Uterus (tissue), 4 donors: ENCODE results near the gene HM13. TPM values are rescaled to one million over a fixed set of nuclear protein-coding genes. Genes with fewer than 3 reads are reported as not detected.
A peak's percentile ranks its signal among the peaks of the same experiment; 100 is the strongest.

Source experiments
- DNase-seq, 2 donors: peaks; one replicate each; pipeline ENCODE4 v3.0.0-alpha.2; 2019 to 2020
- H3K27ac ChIP-seq, 2 donors: fragments of 200-600 bp; sonication (generic); 1 replicate in 1 of 2; 2 replicates in 1 of 2; pipeline ENCODE4 v1.5.1; 2016 to 2018
- H3K27me3 ChIP-seq, 2 donors: fragments of 200-600 bp; sonication (generic); one replicate each; pipeline ENCODE4 v1.5.1; 2018 to 2019; ENCODE audit warnings: control low read depth in 1 of 2
- H3K36me3 ChIP-seq, 2 donors: fragments of 200-600 bp; sonication (generic); one replicate each; pipeline ENCODE4 v1.5.1; 2019; ENCODE audit warnings: control low read depth in 1 of 2
- H3K4me1 ChIP-seq, 2 donors: fragments of 200-600 bp; sonication (generic); one replicate each; pipeline ENCODE4 v1.5.1; 2018 to 2019; ENCODE audit warnings: control low read depth in 1 of 2
- H3K4me3 ChIP-seq, 2 donors: fragments of 200-600 bp; sonication (generic); 1 replicate in 1 of 2; 2 replicates in 1 of 2; pipeline ENCODE4 v1.5.1; 2018 to 2019; ENCODE audit warnings: mild to moderate bottlenecking in 1 of 2
- H3K9me3 ChIP-seq, 2 donors: fragments of 200-600 bp; sonication (generic); one replicate each; pipeline ENCODE4 v1.5.1; 2019; ENCODE audit warnings: control low read depth in 1 of 2
- POLR2A ChIP-seq, 2 donors: fragments of 450-650 bp; IDR thresholded peaks; one replicate each; pipeline ENCODE4 v1.6.1; 2016; ENCODE audit warnings: antibody characterized with exemption in 2 of 2, mild to moderate bottlenecking in 1 of 2, moderate library complexity in 1 of 2
- intact Hi-C: fragments of 100-400 bp; cut with DNase I; formaldehyde crosslinking; loops from one replicate; pipeline ENCODE4 v1.15.1; 2023; ENCODE audit warnings: low total_unique reads
- total RNA-seq, 4 donors: library from RNA; depleted of rRNA in 3 of 4; stranded (reverse); fragments of >200 nt in 3 of 4; gene quantifications; one replicate each; pipeline versions ENCODE4 v1.1.0 to v1.2.4, GENCODE V29; 2014 to 2023
- TF ChIP-seq, protein P1 (sequence below), 4 experiments: fragments of 200-600 bp in 2 of 4; fragments of 450-650 bp in 2 of 4; sonication (generic) in 2 of 4; IDR thresholded peaks; one replicate each; pipeline ENCODE4 v1.5.1; 2016 to 2019; ENCODE audit warnings: antibody characterized with exemption in 4 of 4, mild to moderate bottlenecking in 2 of 4, moderate library complexity in 1 of 4
- donor health status: DM: yes; HTN: yes; CAD: no.

HM13 gene
- total RNA-seq, 4 donors from 2014 or later, result 40.7 to 147 (median 56.0) TPM

DNA sequence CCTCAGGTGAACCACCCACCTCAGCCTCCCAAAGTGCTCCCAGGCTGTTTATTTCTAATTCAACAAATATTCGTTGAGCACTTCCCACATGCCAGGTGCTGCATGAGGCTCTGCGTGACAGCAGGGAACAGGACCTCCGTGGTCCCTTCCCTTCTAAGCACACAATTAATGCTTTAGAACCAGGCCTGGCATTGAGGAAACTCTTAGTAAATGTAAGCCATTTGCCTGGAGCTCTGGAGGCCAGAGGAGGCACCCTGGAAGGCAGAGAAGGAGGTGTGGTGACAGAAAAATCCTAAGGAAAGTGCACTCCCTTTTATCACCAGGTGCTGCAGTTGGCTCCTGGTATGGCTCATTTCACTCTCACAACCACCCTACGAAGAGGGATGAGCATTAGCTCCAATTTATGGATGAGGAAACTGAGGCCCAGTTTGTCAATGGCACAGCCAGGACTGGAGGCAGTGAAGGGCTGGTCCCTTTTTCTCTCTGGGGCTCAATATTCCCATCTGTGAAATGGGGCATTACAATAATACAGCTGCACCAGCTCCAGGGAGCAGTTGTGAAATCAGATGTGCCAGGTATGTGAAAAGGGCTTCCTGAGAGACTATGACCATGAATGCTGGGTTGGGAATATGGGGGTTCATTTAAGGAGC is 82.7 kb downstream of the HM13 start:
- no peak for DNase-seq
- TF ChIP-seq, protein P1, sequence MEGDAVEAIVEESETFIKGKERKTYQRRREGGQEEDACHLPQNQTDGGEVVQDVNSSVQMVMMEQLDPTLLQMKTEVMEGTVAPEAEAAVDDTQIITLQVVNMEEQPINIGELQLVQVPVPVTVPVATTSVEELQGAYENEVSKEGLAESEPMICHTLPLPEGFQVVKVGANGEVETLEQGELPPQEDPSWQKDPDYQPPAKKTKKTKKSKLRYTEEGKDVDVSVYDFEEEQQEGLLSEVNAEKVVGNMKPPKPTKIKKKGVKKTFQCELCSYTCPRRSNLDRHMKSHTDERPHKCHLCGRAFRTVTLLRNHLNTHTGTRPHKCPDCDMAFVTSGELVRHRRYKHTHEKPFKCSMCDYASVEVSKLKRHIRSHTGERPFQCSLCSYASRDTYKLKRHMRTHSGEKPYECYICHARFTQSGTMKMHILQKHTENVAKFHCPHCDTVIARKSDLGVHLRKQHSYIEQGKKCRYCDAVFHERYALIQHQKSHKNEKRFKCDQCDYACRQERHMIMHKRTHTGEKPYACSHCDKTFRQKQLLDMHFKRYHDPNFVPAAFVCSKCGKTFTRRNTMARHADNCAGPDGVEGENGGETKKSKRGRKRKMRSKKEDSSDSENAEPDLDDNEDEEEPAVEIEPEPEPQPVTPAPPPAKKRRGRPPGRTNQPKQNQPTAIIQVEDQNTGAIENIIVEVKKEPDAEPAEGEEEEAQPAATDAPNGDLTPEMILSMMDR (IDR thresholded peaks at IDR 0.05), result no peak
- no peak for TF ChIP-seq POLR2A (IDR thresholded peaks at IDR 0.05)
- Histone ChIP-seq H3K9me3 (no peaks in the 10 kb centered on the region), H3K27me3 (peaks cover 0 to 3% of the 10 kb centered on the region in 2 donors), H3K4me3 (no peak overlapping the region), H3K4me1 (no peaks in the 10 kb centered on the region), H3K27ac (peak overlapping the region; percentile 31 to 48), H3K36me3 (no peaks in the 10 kb centered on the region)
- intact Hi-C loops, result no loop called here

DNA sequence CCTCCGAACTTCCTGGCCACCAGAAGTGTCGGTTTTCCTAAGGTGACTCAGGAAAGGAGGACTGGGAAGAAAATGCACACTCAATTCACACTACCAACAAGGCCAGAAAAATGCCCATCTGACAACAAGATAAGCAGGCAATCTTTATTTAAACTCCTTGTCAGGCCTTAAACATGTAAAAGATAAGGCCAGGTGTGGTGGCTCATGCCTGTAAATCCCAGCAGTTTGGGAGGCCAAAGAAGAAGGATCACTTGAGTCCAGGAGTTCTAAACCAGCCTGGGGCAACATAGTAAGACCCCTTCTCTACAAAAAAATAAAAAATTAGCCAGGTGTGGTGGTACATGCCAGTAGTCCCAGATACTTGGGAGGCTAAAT is 83.2 kb downstream of the HM13 start:
- H3K27me3 ChIP-seq, result peaks cover 0 to 5% of the 10 kb centered on the region in 2 donors

DNA sequence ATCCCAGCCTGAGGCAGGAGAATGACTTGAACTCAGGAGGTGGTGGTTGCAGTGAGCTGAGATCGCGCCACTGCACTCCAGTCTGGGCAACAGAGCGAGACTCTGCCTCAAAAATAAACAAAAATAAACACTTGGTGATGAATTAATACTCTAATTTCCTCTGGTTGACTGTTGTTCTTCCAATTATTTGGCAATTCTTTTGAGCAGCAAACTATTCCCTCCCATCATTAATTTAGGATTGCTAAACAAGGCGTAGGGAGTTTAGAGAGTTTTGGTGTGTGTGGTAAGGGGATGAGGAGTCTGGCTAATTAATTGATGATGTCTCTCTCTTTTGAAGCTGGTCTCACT is 88.2 kb downstream of the HM13 start:
- no peaks in the 10 kb centered on the region for H3K9me3 ChIP-seq
- H3K27me3 ChIP-seq, result peaks cover 0 to 5% of the 10 kb centered on the region in 2 donors
- H3K4me3 ChIP-seq, result no peak overlapping the region
- TF ChIP-seq, protein P1 (IDR thresholded peaks at IDR 0.05), result no peak
- no peak for TF ChIP-seq POLR2A (IDR thresholded peaks at IDR 0.05)
- H3K4me1 ChIP-seq, result no peaks in the 10 kb centered on the region
- no peak for DNase-seq
- intact Hi-C loops, result no loop called here
- no peak overlapping the region for H3K27ac ChIP-seq
- no peaks in the 10 kb centered on the region for H3K36me3 ChIP-seq

More for the DNA sequence above, 83.2 kb downstream of the HM13 start:
- no peak overlapping the region for H3K4me3 ChIP-seq
- no peak for DNase-seq
- H3K4me1 ChIP-seq, result no peaks in the 10 kb centered on the region
- no peaks in the 10 kb centered on the region for H3K9me3 ChIP-seq
- intact Hi-C loops, result no loop called here
- TF ChIP-seq, protein P1 (IDR thresholded peaks at IDR 0.05), result no peak
- TF ChIP-seq POLR2A (IDR thresholded peaks at IDR 0.05), result no peak
- peak overlapping the region; percentile 31 to 48 for H3K27ac ChIP-seq
- H3K36me3 ChIP-seq, result no peaks in the 10 kb centered on the region

- Histone ChIP-seq H3K27me3 (peaks cover 0 to 5% of the 10 kb centered on the region in 2 donors), H3K4me1 (no peaks in the 10 kb centered on the region), H3K9me3 (no peaks in the 10 kb centered on the region), H3K4me3 (no peak overlapping the region), H3K27ac (no peak overlapping the region), H3K36me3 (no peaks in the 10 kb centered on the region)
- intact Hi-C loops, result no loop called here
- TF ChIP-seq POLR2A (IDR thresholded peaks at IDR 0.05), result no peak
- TF ChIP-seq, protein P1 (IDR thresholded peaks at IDR 0.05), result no peak
- DNase-seq, result no peak
Observed at GRCh38 chr20:31602779-31603441, 88.7 kb downstream of the HM13 start.

GRCh38 chr20:31603822-31604566 is 89.8 kb downstream of the HM13 start:
- Histone ChIP-seq H3K36me3 (no peaks in the 10 kb centered on the region), H3K4me3 (peak overlapping the region; percentile 47 to 63), H3K4me1 (peaks cover 0 to 5% of the 10 kb centered on the region in 2 donors), H3K9me3 (no peaks in the 10 kb centered on the region), H3K27ac (peak overlapping the region; percentile 60 to 80), H3K27me3 (peaks cover 0 to 5% of the 10 kb centered on the region in 2 donors)
- TF ChIP-seq, protein P1 (IDR thresholded peaks at IDR 0.05), result no peak
- peak; percentile 65 to 75 for TF ChIP-seq POLR2A (IDR thresholded peaks at IDR 0.05)
- intact Hi-C loops, result no loop called here
- peak; percentile 89 to 92 for DNase-seq
